GM21576 (cell line): Measurements from ENCODE around the gene SYMPK.

Source experiments
- ATAC-seq: cut with Tn5 transposase; IDR thresholded peaks from one replicate; pipeline ENCODE4 v1.9.1; 2021; ENCODE audit warnings: mild to moderate bottlenecking, moderate library complexity; ENCODE audit not compliant: unreplicated experiment

The SYMPK gene

GRCh38 chr19:45826934-45827333 lies 36.0 kb downstream of the SYMPK start:
- ATAC-seq, result no peak

- ATAC-seq, result no peak
Measured at GRCh38 chr19:45825917-45826893, 36.7 kb downstream of the SYMPK start.

GRCh38 chr19:45825263-45825605 lies 37.7 kb downstream of the SYMPK start:
- ATAC-seq, result no peak

- no peak for ATAC-seq
Measured at GRCh38 chr19:45824531-45825262, 38.2 kb downstream of the SYMPK start.

GRCh38 chr19:45824041-45824471 lies 38.9 kb downstream of the SYMPK start:
- no peak for ATAC-seq

- no peak for ATAC-seq
Measured at GRCh38 chr19:45823182-45823581, 39.8 kb downstream of the SYMPK start.

- no peak for ATAC-seq
Measured at GRCh38 chr19:45822716-45823115, 40.2 kb downstream of the SYMPK start.

DNA sequence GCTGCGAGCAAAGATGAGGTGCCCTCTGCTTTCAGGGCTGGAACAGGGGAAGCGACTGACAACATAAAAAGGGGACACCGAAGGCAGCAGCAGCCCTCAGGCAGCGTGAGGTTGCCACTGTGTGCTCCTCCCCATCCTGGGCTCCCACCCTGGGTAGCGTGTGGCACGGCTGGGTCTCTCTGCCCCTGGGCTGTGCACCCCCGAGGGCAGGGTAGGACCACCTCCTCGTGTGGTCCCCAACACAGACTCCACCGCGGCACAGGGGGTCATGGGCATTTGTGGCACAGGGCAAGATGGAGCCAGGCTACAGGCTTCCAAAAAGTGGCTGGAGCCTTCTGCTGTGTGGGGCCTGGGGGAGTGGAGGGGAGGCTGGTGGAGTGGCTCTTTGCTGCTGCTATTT lies 41.4 kb downstream of the SYMPK start:
- no peak for ATAC-seq

- no peak for ATAC-seq
Measured at GRCh38 chr19:45821103-45821521, 41.8 kb downstream of the SYMPK start.

DNA sequence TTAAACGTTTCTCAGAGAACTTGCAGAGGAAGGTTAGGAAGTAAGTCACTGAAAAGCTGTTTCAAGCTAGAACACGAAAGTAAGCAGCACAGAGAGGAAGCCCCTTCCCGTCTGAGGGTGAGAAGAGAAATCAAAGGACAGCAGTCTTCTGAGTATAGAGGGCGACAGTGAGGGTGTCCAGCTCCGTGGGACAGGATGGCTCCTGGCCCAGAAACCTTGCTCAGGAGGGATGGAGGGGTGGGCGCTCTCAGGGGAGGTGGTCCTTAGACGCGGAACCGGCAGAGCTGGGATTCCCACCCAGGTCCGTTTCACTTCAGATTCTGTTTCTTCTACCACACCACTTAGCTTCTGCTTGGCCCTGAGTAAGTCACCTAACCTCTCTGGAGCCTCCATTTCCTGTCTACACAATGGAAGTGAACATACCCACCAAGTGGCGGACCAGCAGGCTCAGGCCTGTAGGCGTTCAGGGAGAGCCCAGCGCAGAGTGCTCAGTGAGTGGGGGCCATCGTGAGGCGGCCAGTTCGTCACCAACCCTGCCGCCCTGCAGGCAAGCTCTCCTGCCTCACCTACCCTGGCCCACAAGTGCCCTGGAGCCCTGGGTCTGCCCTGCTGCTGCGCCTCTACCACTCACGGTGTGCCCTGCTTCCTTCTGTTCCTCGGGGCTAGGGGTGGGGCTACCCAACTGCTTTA lies 42.4 kb downstream of the SYMPK start:
- no peak for ATAC-seq

DNA sequence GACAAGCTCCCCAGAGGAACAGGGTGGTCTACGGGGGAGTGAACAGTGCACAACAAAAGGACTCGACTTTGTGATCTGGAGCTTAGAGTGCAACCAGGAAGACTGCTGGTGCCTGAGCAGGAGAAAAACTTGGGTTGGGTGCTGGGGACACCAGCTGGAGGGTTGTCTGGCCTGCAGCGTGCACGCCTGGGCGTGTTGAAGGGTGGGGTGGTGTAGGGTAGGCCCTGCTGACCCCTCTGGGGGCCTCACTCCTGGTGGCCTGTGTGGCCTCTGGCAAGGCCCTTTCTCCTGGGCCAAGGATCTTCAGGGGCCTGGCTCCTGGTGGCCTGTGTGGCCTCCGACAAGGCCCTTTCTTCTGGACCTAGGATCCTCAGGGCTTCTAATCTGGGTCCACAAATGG lies 43.2 kb downstream of the SYMPK start:
- no peak for ATAC-seq

GRCh38 chr19:45817725-45818301 lies 45.1 kb downstream of the SYMPK start:
- no peak for ATAC-seq

GRCh38 chr19:45817010-45817724 lies 45.8 kb downstream of the SYMPK start:
- ATAC-seq, result peak; percentile 77

DNA sequence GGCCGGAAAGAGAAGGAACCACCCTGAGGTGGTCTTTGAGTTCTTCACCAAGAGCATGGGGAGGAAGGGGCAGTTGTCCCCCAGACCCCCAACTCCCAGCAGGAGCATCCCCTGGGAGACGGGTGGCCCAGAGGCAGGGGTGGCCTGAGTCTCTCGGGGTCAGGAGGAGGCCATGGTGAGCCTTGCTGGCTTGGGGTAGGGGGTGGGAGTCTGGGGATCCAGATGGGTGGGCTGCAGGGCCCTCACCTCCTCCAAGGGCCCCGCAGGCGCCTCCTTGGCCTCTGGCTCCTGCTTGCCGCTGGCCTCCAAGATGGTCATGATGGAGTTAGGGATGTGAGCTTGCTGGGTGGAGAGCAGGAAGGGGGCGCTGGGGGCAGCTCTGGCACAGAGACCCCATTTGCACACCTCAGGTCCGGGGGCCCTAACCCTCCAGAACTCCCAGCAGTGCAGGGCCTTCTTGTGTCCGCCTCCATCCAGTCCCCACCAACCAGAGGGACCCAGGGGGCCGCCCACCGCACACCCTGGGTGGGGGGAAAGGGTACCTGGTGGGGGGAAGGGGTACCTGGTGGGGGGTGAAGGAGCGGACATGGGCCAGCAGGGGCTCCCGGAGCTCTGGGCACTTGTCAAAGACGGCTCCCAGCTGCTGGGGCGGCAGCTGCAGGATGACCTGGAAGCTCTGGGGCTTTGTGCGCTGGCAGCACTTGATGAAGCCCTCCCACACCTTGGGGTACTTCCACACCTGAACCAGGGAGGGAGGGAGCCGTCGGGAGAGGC lies 46.5 kb downstream of the SYMPK start:
- ATAC-seq, result no peak

- ATAC-seq, result no peak
Measured at GRCh38 chr19:45815481-45816216, 47.3 kb downstream of the SYMPK start.

DNA sequence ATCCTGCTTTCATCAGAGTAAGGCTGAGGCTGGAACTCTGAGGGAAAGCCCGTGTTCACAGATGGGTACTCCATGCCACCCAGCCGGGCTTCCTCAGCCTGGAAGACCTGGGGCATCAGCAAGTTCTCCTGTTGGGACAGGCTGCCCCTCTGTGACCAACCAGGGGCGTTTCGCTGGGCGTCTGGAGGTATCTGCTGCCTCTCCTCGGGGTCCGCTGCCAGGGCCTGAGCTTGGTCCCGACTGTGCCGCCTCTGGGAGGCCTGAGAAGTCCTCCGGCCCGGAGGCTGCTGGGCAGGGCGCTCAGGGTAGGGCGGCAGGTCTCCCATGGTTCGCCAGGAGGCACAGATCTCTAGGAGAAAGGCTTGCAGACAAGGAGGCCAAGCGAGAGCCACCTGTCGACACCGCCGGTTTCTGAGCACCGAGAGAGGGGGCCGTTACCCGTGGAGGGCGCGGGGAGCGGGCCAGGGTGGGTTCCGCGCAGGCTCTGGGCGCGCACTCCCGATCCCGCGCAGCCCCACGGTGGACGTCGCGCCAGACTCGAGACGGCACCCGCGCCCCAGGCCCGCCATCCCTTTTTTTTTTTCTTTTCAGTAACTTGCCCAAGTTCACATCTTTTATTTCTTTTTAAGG lies 48.0 kb downstream of the SYMPK start, which contains the start of gene RSPH6A:
RSPH6A (minus strand) TSS at position 458 of the 630 bp plus-strand sequence; CDS start at position 326, 132 bp downstream.
- no peak for ATAC-seq

- no peak for ATAC-seq
Measured at GRCh38 chr19:45814166-45814780, 48.7 kb downstream of the SYMPK start.

DNA sequence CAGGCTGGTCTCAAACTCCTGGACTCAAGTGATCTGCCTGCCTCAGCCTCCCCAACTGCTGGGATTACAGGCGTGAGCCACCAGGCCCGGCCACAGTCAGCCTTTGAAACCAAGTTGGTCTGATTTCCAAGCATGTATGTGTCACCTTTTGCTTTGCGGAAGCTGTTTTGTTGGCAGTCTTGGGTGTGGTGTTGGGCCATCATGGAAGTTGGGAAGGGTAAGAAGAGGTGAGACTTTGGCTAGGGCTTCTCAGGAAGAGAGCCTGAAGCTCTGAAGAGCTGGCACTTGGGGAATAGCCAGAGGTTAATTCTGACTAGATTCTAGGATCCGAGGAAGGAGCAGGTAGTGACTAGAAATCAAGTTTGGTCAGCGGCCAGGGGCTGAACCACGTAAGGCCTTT lies 50.6 kb downstream of the SYMPK start:
- ATAC-seq, result no peak
